A549 treated with ZK216348 at 1 μM for 4 hours (cell line): ENCODE measurements around the gene COLQ. TPM values are rescaled to one million over a fixed set of nuclear protein-coding genes. Genes with fewer than 3 reads are reported as not detected.

ENCODE experiments used
- total RNA-seq: library from RNA; stranded (reverse); fragments of 200-300 nt; extraction: Qiagen RNA extraction; gene quantifications from 5 replicates; pipeline ENCODE4 v1.2.3, GENCODE V29; 2022; ENCODE audit warnings: low read depth

The COLQ gene
- 0.19 to 0.80 TPM (median 0.21 TPM) in 5 replicates for total RNA-seq

DNA sequence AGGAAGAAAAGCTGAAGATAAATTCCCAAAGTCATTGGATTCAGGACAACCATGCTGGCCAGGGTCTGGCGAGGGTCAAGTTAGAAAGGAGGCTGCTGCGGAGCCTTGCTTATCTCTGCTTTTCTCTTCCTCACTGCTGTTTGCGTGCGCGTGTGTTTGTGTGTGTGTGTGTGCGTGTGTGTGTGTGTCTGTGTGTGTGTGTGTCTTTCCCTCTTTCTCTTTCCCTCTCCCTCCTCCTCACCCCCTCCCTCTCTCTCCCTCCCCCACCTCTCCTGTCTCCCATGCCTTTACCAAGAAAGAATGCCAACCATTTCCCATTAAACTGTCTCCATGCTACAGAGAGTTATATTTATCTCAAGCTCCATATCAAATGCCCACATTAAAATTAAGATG is at the start of gene COLQ:
Gene COLQ, minus strand, starts transcription at position 134 of the 393 bp plus-strand sequence. Its CDS starts 81 bp downstream, at position 53.

GRCh38 chr3:15427182-15427880 is 94.2 kb downstream of the COLQ start, which contains the start of the genes EAF1 and METTL6:
TSS of gene EAF1 (plus strand) at chr3:15427598. CDS start at chr3:15427780, 182 bp downstream.
TSS of gene METTL6 (minus strand) at chr3:15427544. CDS start at chr3:15426511, 1,033 bp downstream.

Other genes with a start within 250 kb of the COLQ start
- gene SH3BP5, start 189.1 kb downstream of the COLQ start, total RNA-seq = 18.4 to 19.5 TPM (median 18.6 TPM) in 5 replicates
- 23.9 to 30.7 TPM (median 27.7 TPM) in 5 replicates for gene METTL6, start 94.2 kb downstream of the COLQ start, total RNA-seq
- gene EAF1, start 94.1 kb downstream of the COLQ start, total RNA-seq = 12.6 to 18.3 TPM (median 15.5 TPM) in 5 replicates
- 21.9 to 28.9 TPM (median 23.7 TPM) in 5 replicates for gene HACL1, start 79.9 kb upstream of the COLQ start, total RNA-seq
- 14.9 to 17.3 TPM (median 16.3 TPM) in 5 replicates for gene BTD, start 80.0 kb upstream of the COLQ start, total RNA-seq